ENCODE results near the gene GRXCR1. TPM values are rescaled to one million over a fixed set of nuclear protein-coding genes. Genes with fewer than 3 reads are reported as not detected.
A peak's percentile ranks its signal among the peaks of the same experiment; 100 is the strongest.

Gene GRXCR1
- total RNA-seq, 1 experiment from 2014 or later: not detected

DNA sequence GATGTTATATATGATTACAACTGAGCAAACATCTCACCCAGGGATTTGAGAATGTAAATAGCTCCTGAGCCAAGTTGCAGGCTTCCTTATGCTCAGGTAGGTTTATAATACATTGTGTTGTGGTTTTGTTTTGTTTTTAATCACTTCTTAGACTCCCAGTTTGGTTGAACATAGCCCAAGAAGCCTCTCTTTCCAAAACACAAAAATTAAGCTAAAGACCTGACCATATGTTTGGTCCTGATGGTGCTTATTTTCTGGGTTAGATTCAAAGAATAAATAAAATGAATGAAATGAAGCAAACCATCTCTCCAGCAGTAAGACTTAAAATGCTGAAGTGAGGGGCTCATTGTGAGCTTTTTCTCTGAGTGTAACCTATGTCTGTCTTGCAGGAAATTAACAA is 93.5 kb downstream of the GRXCR1 start:
- ATAC-seq (no peak), DNase-seq (ENCODE audit: low read depth, low spot score) (no peak)
- POLR2A ChIA-PET: no interaction called here
- Histone ChIP-seq H3K36me3 (ENCODE audit: control insufficient read depth, insufficient read depth, low read length) (no peaks in the 10 kb centered on the region), H3K27me3 (ENCODE audit: control insufficient read depth, insufficient read depth, low read length) (no peaks in the 10 kb centered on the region), H3K4me3 (ENCODE audit: low read depth in 2 of 2, low read length in 2 of 2) (no peak overlapping the region), H3K27ac (ENCODE audit: low read length) (no peak overlapping the region), H3K9me3 (ENCODE audit: control insufficient read depth, insufficient read depth, low read depth, low read length) (peaks cover 4% of the 10 kb centered on the region; the same call in 1 of the 2 replicates), H3K4me1 (ENCODE audit: control insufficient read depth, insufficient read depth, low read length) (no peaks in the 10 kb centered on the region)
- CTCF ChIA-PET: no interaction called here
- no TSS peak for BruUV-seq (replicated peaks)
- in situ Hi-C loops (cut with HindIII; ENCODE audit: low pct_unique_long_range_greater_than_20kb, low sequenced_read_pairs) (no loop called here), intact Hi-C loops (cut with micrococcal nuclease; ENCODE audit: unreplicated experiment) (no loop called here)
- TF ChIP-seq POLR2AphosphoS5 (IDR thresholded peaks at IDR 0.05; ENCODE audit: low read depth, low read length): no peak
- TF ChIP-seq, protein P1, sequence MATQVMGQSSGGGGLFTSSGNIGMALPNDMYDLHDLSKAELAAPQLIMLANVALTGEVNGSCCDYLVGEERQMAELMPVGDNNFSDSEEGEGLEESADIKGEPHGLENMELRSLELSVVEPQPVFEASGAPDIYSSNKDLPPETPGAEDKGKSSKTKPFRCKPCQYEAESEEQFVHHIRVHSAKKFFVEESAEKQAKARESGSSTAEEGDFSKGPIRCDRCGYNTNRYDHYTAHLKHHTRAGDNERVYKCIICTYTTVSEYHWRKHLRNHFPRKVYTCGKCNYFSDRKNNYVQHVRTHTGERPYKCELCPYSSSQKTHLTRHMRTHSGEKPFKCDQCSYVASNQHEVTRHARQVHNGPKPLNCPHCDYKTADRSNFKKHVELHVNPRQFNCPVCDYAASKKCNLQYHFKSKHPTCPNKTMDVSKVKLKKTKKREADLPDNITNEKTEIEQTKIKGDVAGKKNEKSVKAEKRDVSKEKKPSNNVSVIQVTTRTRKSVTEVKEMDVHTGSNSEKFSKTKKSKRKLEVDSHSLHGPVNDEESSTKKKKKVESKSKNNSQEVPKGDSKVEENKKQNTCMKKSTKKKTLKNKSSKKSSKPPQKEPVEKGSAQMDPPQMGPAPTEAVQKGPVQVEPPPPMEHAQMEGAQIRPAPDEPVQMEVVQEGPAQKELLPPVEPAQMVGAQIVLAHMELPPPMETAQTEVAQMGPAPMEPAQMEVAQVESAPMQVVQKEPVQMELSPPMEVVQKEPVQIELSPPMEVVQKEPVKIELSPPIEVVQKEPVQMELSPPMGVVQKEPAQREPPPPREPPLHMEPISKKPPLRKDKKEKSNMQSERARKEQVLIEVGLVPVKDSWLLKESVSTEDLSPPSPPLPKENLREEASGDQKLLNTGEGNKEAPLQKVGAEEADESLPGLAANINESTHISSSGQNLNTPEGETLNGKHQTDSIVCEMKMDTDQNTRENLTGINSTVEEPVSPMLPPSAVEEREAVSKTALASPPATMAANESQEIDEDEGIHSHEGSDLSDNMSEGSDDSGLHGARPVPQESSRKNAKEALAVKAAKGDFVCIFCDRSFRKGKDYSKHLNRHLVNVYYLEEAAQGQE (IDR thresholded peaks at IDR 0.05; ENCODE audit: insufficient read depth in 1 of 2, low read depth in 2 of 2, low read length in 1 of 2): no peak
- no peak for TF ChIP-seq SIN3A (IDR thresholded peaks at IDR 0.05; ENCODE audit: borderline replicate concordance, insufficient read depth, low read depth, low read length)
- TF ChIP-seq, protein P2, sequence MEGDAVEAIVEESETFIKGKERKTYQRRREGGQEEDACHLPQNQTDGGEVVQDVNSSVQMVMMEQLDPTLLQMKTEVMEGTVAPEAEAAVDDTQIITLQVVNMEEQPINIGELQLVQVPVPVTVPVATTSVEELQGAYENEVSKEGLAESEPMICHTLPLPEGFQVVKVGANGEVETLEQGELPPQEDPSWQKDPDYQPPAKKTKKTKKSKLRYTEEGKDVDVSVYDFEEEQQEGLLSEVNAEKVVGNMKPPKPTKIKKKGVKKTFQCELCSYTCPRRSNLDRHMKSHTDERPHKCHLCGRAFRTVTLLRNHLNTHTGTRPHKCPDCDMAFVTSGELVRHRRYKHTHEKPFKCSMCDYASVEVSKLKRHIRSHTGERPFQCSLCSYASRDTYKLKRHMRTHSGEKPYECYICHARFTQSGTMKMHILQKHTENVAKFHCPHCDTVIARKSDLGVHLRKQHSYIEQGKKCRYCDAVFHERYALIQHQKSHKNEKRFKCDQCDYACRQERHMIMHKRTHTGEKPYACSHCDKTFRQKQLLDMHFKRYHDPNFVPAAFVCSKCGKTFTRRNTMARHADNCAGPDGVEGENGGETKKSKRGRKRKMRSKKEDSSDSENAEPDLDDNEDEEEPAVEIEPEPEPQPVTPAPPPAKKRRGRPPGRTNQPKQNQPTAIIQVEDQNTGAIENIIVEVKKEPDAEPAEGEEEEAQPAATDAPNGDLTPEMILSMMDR (IDR thresholded peaks at IDR 0.05): no peak
- TF ChIP-seq TCF7L2 (IDR thresholded peaks at IDR 0.05; ENCODE audit: low read depth, low read length): no peak

DNA sequence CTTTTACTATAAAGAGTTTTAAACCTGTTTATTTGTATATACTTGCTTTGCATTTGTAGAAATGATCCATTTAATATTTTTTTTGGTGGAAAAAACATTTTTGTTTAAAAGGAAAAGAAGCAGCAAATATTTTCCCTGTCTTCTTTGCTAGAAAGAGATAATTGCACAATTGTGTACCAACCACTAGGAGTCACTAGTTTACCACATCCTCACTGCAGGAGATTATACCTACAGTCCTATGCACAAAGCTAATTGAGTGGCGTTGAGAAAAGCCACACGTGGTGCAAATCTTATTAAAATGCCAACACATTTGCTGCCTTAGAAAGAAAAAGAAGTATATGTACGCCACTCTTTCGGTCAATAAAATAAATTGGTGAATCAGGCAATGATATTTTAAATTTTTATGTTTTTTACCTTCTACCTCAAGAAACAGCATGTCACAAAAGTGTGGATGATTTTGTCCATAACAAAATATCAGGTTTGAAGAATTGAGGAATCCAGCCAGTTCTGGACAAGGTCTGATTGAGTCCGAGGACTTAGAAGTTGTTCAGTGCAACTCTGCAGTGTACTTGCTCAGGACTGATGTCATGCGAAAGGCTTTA is 102.9 kb downstream of the GRXCR1 start:
- H3K36me3 ChIP-seq (ENCODE audit: control insufficient read depth, insufficient read depth, low read length): no peaks in the 10 kb centered on the region
- BruUV-seq (replicated peaks): no TSS peak
- H3K4me3 ChIP-seq (ENCODE audit: low read depth in 2 of 2, low read length in 2 of 2): no peak overlapping the region
- no peaks in the 10 kb centered on the region for H3K4me1 ChIP-seq (ENCODE audit: control insufficient read depth, insufficient read depth, low read length)
- in situ Hi-C loops (cut with HindIII; ENCODE audit: low pct_unique_long_range_greater_than_20kb, low sequenced_read_pairs): no loop called here
- POLR2A ChIA-PET: no interaction called here
- intact Hi-C loops (cut with micrococcal nuclease; ENCODE audit: unreplicated experiment): loop anchor here (10.0 kb wide), 1 partner anchor 1639 kb away; no protein-coding TSS in a partner anchor
- DNase-seq (ENCODE audit: low read depth, low spot score) (peak; percentile 8), ATAC-seq (no peak)
- no peak overlapping the region for H3K27ac ChIP-seq (ENCODE audit: low read length)
- TF ChIP-seq TCF7L2 (IDR thresholded peaks at IDR 0.05; ENCODE audit: low read depth, low read length) (no peak), POLR2AphosphoS5 (IDR thresholded peaks at IDR 0.05; ENCODE audit: low read depth, low read length) (no peak), SIN3A (IDR thresholded peaks at IDR 0.05; ENCODE audit: borderline replicate concordance, insufficient read depth, low read depth, low read length) (no peak)
- TF ChIP-seq, protein P1 (IDR thresholded peaks at IDR 0.05; ENCODE audit: insufficient read depth in 1 of 2, low read depth in 2 of 2, low read length in 1 of 2): no peak
- TF ChIP-seq, protein P2 (IDR thresholded peaks at IDR 0.05): peak; percentile 66; the same call in 1 of the 2 replicates
- CTCF ChIA-PET: no interaction called here
- H3K9me3 ChIP-seq (ENCODE audit: control insufficient read depth, insufficient read depth, low read depth, low read length): peaks cover 4% of the 10 kb centered on the region; the same call in 1 of the 2 replicates
- no peaks in the 10 kb centered on the region for H3K27me3 ChIP-seq (ENCODE audit: control insufficient read depth, insufficient read depth, low read length)

Data from Panc1 (cell line).